Measurements from ENCODE around the gene WNK2.
"Not testable (repeated sequence)": the region's sequence is repeated elsewhere in the genome, so short reads cannot be mapped to it uniquely, and the experiment has no call there.

The WNK2 gene

DNA sequence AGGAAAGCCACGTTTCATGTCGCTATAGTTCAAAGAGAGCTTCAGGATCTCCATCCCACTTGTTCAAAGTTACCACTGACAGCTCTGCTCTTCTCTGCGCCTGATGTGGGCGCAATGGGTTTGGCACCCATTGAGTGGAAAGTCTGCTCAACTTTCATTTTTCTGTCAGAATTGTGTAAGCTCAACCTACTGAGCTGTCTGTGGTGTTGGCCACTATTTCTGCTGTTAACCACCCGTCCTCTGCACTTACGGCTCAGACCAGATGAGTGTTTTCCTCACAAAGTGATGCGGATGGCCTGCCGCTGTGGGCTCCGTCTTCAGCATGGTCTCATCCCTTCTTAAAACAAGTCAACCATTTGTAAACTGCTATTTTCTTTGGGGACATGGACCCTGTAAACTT is 131.2 kb downstream of the WNK2 start:
- no peak for DNase-seq

DNA sequence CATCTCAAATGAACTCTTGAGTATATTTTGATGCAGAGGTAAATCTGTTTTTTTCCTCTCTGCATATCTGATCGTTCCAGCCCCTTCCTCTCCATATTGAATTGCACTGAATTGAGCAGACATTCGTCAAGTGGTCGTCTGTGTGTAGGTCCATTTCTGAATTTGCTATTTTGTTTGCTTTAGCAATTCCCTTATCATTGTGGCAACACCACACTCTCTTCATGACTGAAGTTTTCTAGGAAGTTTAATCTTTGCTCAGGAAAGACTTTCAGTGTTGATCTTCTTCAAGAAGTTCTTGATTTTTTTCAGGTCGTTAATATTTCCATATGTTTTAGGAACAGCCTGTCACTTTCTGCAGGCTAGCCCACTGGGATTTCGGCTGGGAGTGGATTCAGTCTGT is 132.0 kb downstream of the WNK2 start:
- no peak for DNase-seq

DNA sequence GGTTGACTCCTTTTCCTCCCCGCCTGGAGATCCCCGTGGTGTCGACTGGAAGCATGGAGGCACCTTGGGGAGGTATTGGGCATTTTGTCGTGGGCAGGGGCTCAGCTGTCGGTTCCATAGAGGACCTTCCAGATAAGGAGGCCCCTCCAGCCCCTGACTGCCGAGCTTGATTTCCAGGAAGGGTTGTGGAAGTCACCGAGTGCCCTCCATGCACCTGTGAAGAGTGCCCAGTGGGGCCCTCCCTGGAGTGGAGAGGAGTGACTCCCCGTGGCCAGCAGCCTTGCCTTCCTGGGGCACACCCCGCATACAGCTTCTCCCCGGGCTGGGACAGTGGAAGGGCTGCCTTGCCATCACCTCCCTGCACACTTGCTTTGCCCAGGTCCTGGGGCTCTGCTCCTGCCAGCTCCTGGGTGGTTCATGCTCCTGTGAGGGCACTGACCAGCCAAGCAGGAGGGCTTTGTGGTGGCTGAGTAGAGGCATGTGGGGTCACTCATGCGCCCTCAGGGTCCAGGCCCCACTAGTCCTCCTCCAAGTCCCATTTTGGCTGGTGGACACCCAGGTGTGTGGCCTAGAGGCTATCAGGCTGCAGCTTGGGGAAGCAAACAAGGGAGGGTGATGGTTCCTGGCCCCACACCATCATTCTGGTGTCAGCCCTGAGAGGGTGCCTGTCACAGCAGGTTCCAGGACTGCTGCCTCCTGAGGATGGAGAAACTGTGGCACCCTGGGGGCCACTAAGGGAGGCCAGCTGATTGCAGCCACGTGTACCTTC is 133.0 kb downstream of the WNK2 start:
- DNase-seq, result no peak

DNA sequence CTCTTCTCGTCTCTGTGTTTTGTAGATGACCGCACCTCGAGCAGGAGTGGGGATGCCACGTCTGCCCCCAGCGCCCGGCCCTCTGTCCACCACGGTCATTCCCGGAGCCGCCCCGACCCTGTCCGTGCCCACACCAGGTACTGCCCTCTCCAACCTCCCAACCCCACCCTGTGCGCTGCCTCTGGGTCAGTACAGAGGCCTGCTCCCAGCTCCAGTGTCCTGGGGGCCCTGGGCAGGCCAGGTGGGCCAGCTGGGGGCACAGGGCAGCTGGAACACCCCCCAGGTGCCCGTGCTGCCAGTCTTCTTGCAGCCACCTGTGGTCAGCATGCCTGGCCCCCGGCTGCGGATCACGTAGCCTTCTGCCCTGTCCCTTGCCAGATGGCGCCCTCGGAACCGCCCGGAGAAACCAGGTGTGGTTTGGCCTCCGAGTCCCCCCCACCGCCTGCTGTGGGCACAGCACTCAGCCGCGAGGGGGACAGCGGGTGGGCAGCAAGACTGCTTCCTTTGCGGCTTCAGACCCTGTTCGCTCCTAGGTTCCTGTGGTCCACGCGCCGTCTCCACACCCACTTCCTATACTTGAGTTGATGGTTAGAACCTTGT is 133.7 kb downstream of the WNK2 start:
- no peak for DNase-seq

DNA sequence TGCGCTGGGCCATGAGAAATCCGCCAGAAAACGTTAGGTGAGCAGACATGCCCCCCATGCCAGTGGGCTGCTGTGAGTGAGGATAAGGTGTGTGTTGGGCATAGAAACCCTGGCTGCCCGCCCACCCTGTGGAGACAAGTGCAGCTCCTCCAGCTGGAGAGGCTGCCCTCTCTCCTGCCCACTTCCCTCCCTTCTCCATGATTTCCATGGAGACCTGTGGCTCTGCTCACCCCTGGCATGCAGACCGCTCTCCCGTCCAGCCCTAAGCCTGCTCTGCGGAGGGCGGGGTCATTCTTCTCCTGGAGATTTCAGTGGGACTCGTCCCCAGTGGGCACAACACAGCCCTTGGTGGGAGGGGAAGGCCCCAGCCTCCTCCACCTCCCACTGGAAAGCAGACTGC is 134.5 kb downstream of the WNK2 start:
- no peak for DNase-seq

DNA sequence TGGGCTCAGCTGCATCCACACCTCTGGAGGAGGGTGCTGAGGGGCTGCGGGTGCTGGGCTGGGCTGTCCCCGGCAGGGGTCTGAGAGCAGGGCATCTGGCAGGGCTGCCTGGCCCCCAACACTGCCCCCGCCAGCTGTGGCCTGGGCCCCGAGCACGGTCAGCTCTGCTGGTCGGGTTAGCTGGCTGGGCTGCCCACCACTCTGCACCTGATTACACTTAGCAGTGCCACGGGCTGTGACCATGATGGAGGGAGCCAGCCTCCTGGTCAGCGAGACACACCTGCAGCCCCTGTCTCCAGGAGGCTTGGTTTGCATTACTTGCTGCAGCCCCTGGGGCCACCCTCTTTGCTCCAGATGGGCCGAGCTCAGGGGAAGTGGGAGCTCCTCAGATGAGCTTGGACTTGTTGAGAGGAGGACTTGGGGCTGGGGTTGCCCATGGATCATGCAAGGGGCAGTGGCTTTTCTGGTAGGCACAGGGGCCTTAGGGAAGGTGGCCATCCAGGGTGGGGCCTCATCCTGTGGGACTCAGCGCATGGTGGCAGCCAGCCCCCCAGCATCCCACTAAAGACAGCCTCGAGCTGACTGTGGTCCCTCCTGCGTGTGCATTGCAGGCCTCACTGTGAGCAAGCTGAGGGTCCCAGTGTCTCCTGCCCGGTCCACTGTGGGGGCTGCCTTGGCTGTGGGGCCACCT is 135.5 kb downstream of the WNK2 start:
- no peak for DNase-seq

DNA sequence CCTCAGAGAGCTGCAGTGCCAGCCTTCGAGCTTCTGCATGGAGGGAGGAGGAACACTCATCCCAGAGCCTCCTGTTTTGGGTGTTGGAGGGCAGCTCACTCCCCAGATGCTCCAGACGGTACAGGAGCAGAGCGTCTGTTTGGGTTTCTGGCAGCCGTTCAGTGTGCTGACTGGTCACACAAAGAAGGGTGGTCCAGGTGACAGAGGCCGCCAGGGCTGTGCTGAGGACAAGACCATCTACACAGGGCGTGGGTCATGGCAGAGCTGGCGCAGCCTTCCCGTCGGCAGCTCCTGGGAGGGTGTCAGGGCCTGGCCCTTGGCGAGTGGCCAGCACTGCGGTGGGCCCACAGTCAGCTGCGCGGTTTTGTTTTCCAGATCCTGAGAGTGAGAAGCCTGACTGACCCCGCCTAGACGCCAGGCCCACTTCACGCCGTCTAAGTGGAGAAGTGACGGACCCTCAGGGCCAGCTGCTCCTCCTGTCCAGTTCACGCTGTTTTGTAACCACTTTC is 136.1 kb downstream of the WNK2 start:
- DNase-seq, result no peak

DNA sequence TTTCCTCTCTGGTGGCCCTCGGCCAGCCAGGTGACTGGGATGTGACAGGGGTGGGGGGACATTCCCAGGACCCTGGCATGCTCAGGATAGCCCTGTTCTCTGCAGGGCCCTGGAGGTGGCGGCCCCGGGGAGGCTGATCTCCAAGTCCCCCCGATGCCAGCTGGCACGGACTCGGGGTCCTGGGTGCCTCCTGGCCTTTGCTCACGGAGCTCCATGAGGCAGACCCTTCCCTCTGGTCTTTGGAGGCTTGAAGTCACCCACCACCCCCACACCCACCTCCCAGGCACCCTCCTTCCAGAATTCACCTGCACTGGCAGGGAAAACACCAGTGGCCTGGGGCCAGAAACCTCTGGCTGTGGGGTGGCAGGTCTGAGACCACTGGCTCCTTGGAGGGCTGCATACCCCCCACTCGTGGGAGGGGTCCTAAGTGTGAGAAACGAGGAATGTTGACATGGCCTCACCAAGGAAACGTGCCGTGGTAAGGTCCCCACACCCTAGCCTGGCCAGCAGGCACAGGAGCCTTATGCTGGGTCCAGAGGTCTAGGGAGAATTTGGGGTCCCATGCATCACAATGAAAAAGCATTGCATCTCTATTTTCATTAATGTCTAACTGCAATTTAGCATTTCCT is 136.8 kb downstream of the WNK2 start:
- DNase-seq, result no peak

DNA sequence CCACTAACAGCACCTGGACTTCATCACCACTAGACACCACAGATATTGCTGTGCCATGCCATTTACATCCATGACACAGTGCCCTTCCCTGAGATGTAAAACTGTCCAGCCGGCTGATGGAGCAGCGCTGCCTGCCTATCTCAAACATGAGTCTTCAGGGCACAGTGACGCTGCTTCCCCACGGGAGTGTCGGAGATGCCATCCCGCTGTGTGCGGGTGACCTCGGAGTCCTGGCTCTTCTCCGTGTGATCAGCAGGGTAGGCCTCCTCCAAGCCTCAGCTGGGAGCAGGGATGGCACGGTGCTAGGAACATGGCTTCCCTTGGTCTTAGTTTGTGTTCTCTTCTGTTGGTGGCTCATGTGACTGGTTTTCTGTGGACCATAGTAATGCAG is 137.3 kb downstream of the WNK2 start:
- DNase-seq, result no peak

DNA sequence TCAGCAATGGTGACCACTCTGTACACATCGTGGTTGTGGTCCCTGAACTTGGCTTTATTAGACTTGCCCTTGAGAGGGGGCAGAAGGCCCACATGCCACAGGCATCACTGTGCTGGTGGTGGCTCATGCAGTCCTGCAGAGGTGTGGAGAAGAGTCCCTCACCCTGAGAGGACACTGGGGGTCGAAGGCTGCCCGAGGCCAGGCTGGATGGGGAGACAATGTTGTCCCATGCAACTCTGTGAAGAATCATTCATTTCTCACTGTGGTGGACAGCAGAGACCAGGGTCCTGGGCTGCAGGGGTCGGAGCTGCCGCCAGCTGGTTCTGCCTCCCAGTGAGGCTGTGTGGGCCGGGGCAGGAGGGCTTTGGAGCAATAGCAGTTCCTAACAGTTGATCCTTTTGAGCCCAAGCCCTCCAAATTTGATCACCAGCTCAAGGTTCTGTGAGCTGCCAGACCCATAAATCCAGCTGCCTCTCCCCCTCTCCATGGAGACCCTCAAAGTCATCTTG is 139.6 kb downstream of the WNK2 start:
- DNase-seq, result not testable (repeated sequence)

DNA sequence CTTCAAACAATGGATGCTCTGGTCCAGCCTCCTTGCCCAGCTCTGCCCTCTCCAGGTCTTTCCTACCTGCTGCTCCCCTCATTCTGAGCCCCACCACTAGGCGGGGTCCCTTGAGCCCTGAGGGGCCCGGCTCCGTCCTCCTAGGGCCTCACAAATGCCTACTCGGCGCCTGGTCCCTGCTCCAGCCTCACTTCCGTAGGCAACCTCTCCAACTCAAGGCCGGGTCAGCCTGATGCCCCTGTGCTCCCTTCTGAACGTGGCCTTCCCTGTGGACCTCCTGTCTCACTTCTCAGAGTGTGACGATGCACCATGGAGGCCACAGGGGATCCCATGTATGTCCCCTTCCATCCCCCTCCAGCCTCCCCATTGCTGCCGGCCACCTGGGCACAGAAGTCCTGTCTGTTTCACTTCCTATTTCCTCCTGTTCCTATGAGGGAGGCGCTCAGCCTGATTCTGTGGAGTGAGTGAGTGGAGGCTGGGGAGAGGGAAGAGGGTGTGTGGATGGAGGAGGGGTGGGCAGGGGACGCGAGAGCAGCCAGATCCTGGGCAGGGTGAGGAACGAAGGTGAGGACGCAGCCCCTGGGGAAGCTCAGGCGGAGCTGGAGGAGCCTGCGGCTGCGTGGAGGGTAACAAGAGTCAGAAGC is 140.4 kb downstream of the WNK2 start:
- DNase-seq, result no peak

DNA sequence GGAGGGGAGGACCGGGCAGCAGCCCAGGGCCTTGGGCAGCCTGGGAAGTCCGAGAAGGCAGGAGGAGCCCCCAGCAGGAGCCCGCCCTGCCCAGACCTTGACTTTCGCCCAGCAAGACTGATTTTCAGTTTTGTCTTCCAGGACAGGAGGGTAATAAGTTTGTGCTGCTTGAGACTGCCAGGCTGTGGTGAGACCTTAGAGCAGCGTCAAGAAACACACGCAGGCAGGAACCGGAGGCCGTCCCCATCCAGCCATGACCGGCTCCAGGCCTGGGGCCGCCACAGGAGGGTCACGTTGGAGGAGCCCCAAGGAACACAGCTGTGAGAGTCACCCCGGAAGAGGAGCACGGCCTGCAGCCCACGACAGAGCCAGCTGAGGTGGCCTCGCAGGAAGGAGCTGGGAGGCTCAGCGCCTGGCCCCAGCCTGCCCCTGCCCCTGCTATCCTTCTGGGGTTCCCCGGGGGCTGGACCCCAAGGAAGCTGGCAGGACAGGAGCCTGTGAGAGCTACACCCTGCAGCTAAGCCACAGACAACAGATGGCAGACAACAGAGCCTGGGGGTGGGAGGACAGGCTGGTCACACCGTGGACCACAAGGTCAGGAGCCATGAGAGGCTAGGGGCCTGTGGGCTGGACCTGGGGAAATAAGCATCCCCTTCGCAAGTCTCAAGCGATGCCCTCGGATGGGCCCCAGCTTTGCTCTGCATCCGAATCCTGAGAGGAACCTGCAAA is 141.5 kb downstream of the WNK2 start:
- no peak for DNase-seq

DNA sequence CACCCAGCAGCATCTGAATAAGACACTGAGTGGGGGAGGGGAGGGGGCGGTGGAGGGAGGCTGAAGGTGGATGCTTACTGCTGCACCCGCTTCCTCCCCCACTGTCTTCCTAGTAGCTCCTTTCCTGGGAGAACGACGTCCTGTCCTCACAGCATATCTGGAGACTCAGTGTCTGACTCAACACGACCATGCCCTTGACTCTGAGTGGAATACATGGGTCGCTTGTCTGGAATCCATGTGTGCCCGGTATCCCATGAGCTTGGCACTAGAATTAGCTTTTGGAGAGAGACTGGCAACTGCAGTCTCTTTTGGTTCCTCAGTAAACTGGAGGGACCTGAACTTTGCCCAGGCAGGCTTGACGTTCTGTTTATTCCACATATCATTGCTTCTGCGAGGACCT is 142.1 kb downstream of the WNK2 start:
- no peak for DNase-seq

DNA sequence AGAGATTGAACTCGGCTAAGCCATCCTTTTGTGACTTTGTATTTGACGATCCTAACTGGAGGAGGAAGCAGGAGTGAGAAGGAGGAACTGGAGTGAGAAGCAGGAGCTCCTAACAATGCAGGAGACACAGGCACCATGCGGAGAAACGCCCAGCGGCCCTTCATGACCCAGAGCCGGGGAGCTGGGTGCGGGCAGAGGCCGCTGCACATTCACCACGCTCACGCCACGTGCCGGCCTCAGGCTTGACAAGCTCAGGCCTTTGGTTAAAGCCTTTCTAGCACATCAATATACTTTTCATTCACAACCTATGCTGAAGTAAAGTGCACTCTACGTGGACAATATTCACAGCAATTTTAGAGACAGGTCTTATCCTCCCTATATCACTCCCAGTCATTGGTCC is 142.7 kb downstream of the WNK2 start:
- DNase-seq, result no peak

DNA sequence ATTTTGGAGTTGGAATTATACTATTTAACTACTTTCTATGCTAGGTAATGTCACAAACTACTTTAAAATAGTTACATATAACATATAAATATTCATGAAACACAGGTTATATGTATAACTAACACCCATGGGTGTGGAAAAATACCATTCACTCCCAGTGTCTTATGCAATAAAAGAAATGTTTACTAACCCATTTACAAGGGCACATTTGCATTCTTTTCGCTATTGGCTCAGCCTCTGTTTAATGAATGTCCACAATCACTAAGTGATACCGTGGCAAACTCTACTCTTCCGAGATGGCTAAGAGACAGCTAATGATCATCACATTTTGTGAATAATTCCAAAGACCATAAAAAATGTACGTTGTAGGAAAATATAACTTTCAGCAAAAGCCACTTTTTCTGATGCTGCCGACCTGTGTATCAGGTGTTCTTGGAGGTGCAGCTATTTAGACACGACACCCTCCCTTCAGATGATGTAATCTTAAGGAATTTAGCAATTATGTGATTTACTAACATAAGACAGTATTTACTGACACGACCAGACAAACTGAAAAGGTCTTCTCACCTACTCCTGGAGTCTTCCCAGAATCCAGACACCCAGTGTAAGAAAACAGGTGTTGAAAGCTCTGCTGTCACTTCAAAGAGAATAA is 145.8 kb downstream of the WNK2 start:
- DNase-seq, result no peak

DNA sequence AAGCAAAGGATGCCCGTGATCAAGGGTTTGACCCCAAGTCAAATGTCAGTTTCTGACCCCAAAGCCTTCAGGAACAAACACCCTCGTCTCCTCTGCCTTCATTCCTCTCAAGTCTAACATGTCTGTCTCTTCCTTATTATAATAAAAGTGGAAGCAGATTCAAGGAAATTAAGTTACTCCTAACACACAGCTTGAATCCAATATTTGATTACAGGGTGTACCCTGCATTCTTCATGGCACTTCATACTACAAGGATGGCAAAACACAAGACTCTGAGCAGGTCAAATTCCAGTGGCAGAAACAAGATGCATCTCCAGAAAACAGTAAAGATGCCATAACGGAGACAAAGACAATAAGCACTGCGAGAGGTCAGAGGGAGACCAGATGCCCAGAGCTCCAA is 148.4 kb downstream of the WNK2 start:
- no peak for DNase-seq

DNA sequence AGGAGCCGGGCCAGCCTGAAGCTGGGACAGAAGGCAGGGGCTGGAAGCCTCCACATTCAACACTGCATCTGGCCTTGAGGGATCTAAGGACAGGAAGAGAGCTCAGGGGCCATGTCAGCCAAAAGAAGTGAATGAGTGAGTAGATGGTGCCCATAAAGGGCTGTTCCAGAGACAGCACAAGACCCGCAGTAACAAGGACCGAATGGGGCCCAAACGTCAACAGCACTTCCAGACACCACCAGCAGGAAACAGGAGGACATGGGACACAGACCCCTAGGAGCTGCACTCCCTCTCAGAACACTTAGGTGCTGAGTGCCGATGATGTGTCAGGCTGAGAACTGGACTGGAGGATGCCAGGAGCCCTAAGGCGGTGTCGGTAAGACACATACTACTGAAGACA is 152.8 kb downstream of the WNK2 start:
- DNase-seq, result no peak

DNA sequence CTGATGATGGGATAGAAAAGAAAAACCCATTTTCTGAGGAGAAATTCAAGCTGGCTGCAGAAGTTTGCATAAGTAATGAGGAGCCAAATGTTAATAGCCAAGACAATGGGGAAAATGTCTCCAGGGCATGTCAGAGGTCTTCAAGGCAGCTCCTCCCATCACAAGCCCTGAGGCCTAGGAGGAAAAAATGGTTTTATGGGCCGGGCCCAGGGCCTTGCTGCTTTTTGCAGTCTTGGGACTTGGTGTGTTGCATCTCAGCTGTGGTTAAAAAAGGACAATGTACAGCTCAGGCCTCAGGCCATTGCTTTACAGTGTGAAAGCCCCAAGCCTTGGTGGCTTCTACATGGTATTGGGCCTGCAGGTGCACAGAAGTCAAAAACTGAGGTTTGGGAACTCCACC is 154.3 kb downstream of the WNK2 start:
- not testable (repeated sequence) for DNase-seq

DNA sequence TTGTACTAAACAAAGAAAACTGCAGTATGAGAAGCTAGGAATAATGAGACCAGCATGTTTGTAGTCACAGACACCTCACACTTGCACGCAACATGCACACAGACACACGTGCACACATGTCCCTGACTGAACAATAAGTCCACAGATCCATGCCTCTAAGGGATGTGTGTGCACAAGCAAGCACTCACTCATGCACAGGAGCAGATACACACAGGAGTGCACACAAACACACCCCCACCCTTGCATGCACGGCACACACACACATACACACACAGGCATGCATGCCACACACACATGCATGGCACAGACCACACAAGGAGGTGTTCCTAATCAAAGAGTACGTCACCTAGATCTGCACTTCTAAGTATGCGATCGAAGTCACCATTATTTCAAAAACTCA is 156.2 kb downstream of the WNK2 start:
- DNase-seq, result no peak

DNA sequence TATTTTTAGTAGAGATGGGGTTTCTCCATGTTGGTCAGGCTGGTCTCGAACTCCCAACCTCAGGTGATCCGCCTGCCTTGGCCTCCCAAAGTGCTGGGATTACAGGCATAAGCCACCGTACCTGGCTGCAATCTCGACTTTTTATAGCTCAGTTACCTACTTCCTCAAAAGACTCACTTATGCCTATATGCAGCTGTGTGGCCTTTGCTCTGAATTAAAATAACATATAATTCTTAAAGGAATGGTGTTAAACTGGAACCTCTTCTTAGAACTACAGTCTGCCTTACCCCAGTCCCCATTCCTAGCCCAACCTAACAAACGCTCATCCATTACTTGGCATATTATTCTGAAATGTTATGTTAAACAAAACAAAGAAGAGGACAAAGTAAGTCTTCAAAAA is 157.9 kb downstream of the WNK2 start:
- DNase-seq, result not testable (repeated sequence)

DNA sequence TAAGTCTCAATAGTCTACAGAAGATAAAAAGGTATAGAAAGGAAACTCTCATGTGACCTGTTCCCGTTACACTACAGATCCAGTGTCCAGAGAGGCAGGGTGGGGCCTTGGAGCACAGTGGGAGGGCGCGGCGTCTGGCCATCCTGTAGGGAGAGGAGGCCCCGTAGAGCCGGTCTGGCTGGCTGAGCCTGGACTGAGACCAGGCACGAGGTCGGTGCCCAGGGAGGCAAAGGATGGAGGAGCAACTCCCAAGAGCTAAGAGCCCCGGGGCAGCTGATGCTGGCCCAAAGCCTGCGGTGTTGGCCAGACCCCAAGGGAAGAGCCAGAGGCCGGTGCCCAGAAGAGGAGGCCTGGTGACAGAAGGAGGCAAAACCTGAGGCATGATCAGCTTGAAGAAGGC is 158.5 kb downstream of the WNK2 start:
- DNase-seq, result not testable (repeated sequence)

DNA sequence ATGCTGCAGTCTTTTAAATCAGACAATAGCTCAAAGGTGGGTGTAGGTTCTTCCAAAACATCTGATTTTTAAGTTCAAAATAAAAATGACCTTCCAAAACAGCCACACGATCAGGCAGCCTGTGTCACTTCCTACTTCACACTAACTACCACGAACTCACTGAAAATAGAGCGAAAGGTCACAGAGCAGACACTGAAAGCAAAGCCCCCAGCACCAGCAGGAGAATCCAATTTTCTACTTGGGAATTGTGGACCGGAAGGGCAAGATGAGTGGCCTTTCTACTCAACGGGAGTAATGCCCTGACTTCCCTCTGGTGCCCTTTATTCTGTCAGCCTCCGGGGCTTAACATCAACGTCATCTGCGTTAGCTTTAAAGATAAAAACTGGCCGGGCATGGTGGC is 159.7 kb downstream of the WNK2 start:
- DNase-seq, result no peak
